Retinal pigment epithelial cell (primary cell): ENCODE data around the gene ALDH3B1.

Experiments
- DNase-seq: peaks from one replicate; pipeline ENCODE4 v3.0.0-alpha.2; 2010; ENCODE audit warnings: low read depth
- H3K4me3 ChIP-seq: 2 replicates; pipeline ENCODE4 v1.5.1; 2011; ENCODE audit warnings: mild to moderate bottlenecking, low read length, control low read depth, moderate library complexity
- CTCF ChIP-seq: conservative IDR thresholded peaks from 2 replicates; pipeline ENCODE4 v1.5.1; 2011; ENCODE audit warnings: low read depth, low read length, control low read depth, inconsistent platforms

Gene ALDH3B1

GRCh38 chr11:68035266-68035876 is 25.2 kb downstream of the ALDH3B1 start:
- TF ChIP-seq CTCF = no peak
- no peak for DNase-seq
- no peak overlapping the region for H3K4me3 ChIP-seq

- no peak for TF ChIP-seq CTCF
- no peak for DNase-seq
- no peak overlapping the region for H3K4me3 ChIP-seq
Observed at GRCh38 chr11:68036141-68036716, 26.1 kb downstream of the ALDH3B1 start.

GRCh38 chr11:68036717-68037239 is 26.7 kb downstream of the ALDH3B1 start:
- no peak for DNase-seq
- H3K4me3 ChIP-seq = no peak overlapping the region
- TF ChIP-seq CTCF = no peak

- no peak for TF ChIP-seq CTCF
- H3K4me3 ChIP-seq = no peak overlapping the region
Observed at GRCh38 chr11:68037411-68038225, 27.5 kb downstream of the ALDH3B1 start.

GRCh38 chr11:68038226-68038717 is 28.1 kb downstream of the ALDH3B1 start:
- H3K4me3 ChIP-seq = peak overlapping the region; percentile 55
- TF ChIP-seq CTCF = no peak
- no peak for DNase-seq

More at GRCh38 chr11:68037411-68038225, 27.5 kb downstream of the ALDH3B1 start:
- DNase-seq = no peak

- peak within 1 kb of the TSS; percentile 55 for H3K4me3 ChIP-seq
- no peak for TF ChIP-seq CTCF
- DNase-seq = no peak
Observed at GRCh38 chr11:68038718-68039525, 28.8 kb downstream of the ALDH3B1 start, which contains the start of gene TCIRG1. TCIRG1 (plus strand) TSS chr11:68039025; CDS start chr11:68041272, 2,247 bp downstream.
